Midbrain (tissue), 1 donor: Measurements from ENCODE around the gene TUBB8B.
"Not testable (repeated sequence)": the region's sequence is repeated elsewhere in the genome, so short reads cannot be mapped to it uniquely, and the experiment has no call there.

ENCODE experiments used
- DNase-seq: peaks from one replicate; lab custom pipeline; 2025; lab: John Stamatoyannopoulos, UW

Gene TUBB8B

DNA sequence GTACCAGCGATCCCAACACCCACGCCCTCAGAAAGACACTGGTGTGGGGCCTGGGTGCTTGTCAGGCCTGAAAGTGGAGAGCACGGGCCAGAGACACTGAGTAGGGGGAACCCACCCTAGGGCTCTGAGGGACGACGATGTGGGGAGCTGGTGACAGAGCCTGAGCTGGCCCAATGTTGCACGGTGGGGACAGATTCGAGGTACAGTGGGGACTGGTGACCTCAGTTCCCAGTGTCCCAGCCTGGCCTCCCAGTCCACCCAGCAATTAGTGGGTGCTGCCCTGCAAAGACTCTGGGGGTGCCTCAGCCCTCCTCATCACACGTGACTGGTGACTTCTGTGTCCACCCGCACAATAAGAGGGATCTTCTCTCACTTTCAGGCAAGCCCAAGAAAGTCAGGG, 36.6 kb downstream of the TUBB8B start:
- not testable (repeated sequence) for DNase-seq

DNA sequence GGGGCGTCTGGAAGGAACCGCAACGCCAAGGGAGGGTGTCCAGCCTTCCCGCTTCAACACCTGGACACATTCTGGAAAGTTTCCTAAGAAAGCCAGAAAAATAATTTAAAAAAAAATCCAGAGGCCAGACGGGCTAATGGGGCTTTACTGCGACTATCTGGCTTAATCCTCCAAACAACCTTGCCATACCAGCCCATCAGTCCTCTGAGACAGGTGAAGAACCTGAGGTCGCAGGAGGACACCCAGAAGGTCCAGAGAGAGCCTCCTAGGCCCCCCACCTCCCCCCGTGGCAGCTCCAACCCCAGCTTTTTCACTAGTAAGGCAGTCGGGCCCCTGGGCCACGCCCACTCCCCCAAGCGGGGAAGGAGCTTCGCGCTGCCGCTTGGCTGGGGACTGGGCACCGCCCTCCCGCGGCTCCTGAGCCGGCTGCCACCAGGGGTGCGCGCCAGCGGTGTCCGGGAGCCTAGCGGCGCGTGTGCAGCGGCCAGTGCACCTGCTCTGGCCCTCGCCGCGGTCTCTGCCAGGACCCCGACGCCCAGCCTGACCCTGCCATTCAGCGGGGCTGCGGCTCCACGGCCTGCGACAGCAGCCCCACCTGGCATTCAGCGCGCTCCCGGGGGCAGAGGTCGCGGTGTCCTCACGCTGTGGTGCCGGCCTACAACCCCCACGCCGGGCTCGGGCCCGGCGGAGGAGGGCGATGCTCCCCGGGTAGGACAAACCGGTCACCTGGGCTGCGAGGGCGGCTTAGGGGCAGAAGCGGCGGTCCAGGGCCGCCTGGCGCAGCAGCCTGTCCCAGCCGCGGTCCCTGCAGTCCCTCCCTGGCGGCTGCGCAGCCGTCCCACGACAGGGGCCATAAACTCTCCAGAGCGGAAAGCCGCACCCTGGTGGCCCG, 37.8 kb downstream of the TUBB8B start:
- DNase-seq, result not testable (repeated sequence)

DNA sequence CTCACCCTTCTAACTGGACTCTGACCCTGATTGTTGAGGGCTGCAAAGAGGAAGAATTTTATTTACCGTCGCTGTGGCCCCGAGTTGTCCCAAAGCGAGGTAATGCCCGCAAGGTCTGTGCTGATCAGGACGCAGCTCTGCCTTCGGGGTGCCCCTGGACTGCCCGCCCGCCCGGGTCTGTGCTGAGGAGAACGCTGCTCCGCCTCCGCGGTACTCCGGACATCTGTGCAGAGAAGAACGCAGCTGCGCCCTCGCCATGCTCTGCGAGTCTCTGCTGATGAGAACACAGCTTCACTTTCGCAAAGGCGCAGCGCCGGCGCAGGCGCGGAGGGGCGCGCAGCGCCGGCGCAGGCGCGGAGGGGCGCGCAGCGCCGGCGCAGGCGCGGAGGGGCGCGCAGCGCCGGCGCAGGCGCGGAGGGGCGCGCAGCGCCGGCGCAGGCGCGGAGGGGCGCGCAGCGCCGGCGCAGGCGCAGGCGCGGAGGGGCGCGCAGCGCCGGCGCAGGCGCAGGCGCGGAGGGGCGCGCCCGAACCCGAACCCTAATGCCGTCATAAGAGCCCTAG, 38.7 kb downstream of the TUBB8B start:
- DNase-seq, result not testable (repeated sequence)

DNA sequence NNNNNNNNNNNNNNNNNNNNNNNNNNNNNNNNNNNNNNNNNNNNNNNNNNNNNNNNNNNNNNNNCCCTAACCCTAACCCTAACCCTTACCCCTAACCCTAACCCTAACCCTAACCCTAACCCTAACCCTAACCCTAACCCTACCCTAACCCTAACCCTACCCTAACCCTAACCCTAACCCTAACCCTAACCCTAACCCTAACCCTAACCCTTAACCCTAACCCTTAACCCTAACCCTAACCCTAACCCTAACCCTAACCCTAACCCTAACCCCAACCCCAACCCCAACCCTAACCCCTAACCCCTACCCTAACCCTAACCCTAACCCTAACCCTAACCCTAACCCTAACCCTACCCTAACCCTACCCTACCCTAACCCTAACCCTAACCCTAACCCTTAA, 39.5 kb downstream of the TUBB8B start:
- DNase-seq, result not testable (repeated sequence)
